Smooth muscle cell (in vitro differentiated cells): Measurements from ENCODE around the gene ESYT2. TPM values are rescaled to one million over a fixed set of nuclear protein-coding genes. Genes with fewer than 3 reads are reported as not detected.

Experiments
- DNase-seq: peaks from one replicate; lab custom pipeline; 2025; ENCODE audit not compliant: unreplicated experiment; lab: John Stamatoyannopoulos, UW
- H2AFZ ChIP-seq: fragments of 200-600 bp; sonication (generic); 2 replicates; pipeline ENCODE4 v1.6.0; 2016; ENCODE audit warnings: antibody characterized with exemption, low read depth, mild to moderate bottlenecking
- H3F3A ChIP-seq: fragments of 200-600 bp; sonication (generic); 2 replicates; pipeline ENCODE4 v1.6.0; 2017; ENCODE audit warnings: antibody characterized with exemption, low read depth
- H3K27ac ChIP-seq: fragments of 200-600 bp; sonication (generic); 2 replicates; pipeline ENCODE4 v1.5.1; 2016; ENCODE audit warnings: low read depth, mild to moderate bottlenecking
- H3K27me3 ChIP-seq: fragments of 200-600 bp; sonication (generic); 2 replicates; pipeline ENCODE4 v1.6.1; 2016; ENCODE audit warnings: low read depth, mild to moderate bottlenecking
- H3K36me3 ChIP-seq: fragments of 200-600 bp; sonication (generic); 2 replicates; pipeline ENCODE4 v1.5.1; 2016; ENCODE audit warnings: low read depth
- H3K4me1 ChIP-seq: fragments of 200-600 bp; sonication (generic); 2 replicates; pipeline ENCODE4 v1.5.1; 2016; ENCODE audit warnings: low read depth
- H3K4me2 ChIP-seq: fragments of 200-600 bp; sonication (generic); 2 replicates; pipeline ENCODE4 v1.6.0; 2016; ENCODE audit warnings: mild to moderate bottlenecking
- H3K4me3 ChIP-seq: fragments of 200-600 bp; sonication (generic); 2 replicates; pipeline ENCODE4 v1.5.1; 2016; ENCODE audit warnings: mild to moderate bottlenecking
- H3K79me2 ChIP-seq: fragments of 200-600 bp; sonication (generic); 2 replicates; pipeline ENCODE4 v1.6.0; 2016; ENCODE audit warnings: low read depth, mild to moderate bottlenecking
- H3K9ac ChIP-seq: fragments of 200-600 bp; sonication (generic); 2 replicates; pipeline ENCODE4 v1.6.0; 2016; ENCODE audit warnings: low read depth
- H3K9me3 ChIP-seq: fragments of 200-600 bp; sonication (generic); replicated peaks from 2 replicates; pipeline ENCODE4 v1.5.1; 2016; ENCODE audit warnings: low read depth
- H4K20me1 ChIP-seq: fragments of 200-600 bp; sonication (generic); 2 replicates; pipeline ENCODE4 v1.6.0; 2016; ENCODE audit warnings: low read depth
- CTCF ChIP-seq: fragments of 200-600 bp; sonication (generic); IDR thresholded peaks from 2 replicates; pipeline ENCODE4 v1.5.1; 2017; ENCODE audit warnings: borderline replicate concordance, mild to moderate bottlenecking, antibody characterized with exemption; ENCODE audit not compliant: insufficient read depth, poor library complexity, severe bottlenecking
- WGBS: methylation state at CpG from one replicate; pipeline ENCODE4 v1.1.7; 2016; ENCODE audit warnings: low lambda C conversion rate; 5-methylcytosine and 5-hydroxymethylcytosine counted together
- polyA plus RNA-seq: library from polyadenylated mRNA; unstranded; fragments of >200 nt; fragmentation: Nextera tagmentation; extraction: Ambion mirVana; gene quantifications from 2 replicates; pipeline ENCODE4 v1.2.1, GENCODE V29; 2016
- total RNA-seq: library from RNA; depleted of rRNA; stranded (reverse); fragments of >200 nt; gene quantifications from 2 replicates; pipeline ENCODE4 v1.2.3, GENCODE V29; 2014

Gene ESYT2
- total and polyA plus RNA-seq, 2 experiments from 2014 or later, result 27.9 to 69.4 TPM

- peaks cover 6% of the 10 kb centered on the region for H3F3A ChIP-seq
- H3K27me3 ChIP-seq, result no peaks in the 10 kb centered on the region
- no peaks in the 10 kb centered on the region for H3K4me1 ChIP-seq
- H3K4me3 ChIP-seq, result no peak overlapping the region
- H3K36me3 ChIP-seq, result peaks cover 12% of the 10 kb centered on the region
- no peak for TF ChIP-seq CTCF
- no peak for DNase-seq
- H3K9ac ChIP-seq, result no peak overlapping the region
- H2AFZ ChIP-seq, result no peak overlapping the region
- 97% methylated on average over 9 of the region's 9 CpGs for WGBS
- H4K20me1 ChIP-seq, result no peaks in the 10 kb centered on the region
- H3K79me2 ChIP-seq, result no peaks in the 10 kb centered on the region
- H3K4me2 ChIP-seq, result no peak overlapping the region
- no peak overlapping the region for H3K27ac ChIP-seq
- H3K9me3 ChIP-seq, result no peaks in the 10 kb centered on the region
Observed at GRCh38 chr7:158746957-158747356, 82.4 kb downstream of the ESYT2 start.

GRCh38 chr7:158745057-158745715, 84.1 kb downstream of the ESYT2 start:
- H3K4me3 ChIP-seq, result no peak overlapping the region
- no peaks in the 10 kb centered on the region for H3K4me1 ChIP-seq
- H3K27me3 ChIP-seq, result no peaks in the 10 kb centered on the region
- TF ChIP-seq CTCF, result no peak
- H3K27ac ChIP-seq, result no peak overlapping the region
- 86% methylated on average over 10 of the region's 10 CpGs for WGBS
- H3F3A ChIP-seq, result peaks cover 11% of the 10 kb centered on the region
- H3K36me3 ChIP-seq, result peaks cover 12% of the 10 kb centered on the region
- no peak overlapping the region for H3K9ac ChIP-seq
- H4K20me1 ChIP-seq, result no peaks in the 10 kb centered on the region
- no peaks in the 10 kb centered on the region for H3K79me2 ChIP-seq
- DNase-seq, result no peak
- no peaks in the 10 kb centered on the region for H3K9me3 ChIP-seq
- H3K4me2 ChIP-seq, result no peak overlapping the region
- H2AFZ ChIP-seq, result no peak overlapping the region

DNA sequence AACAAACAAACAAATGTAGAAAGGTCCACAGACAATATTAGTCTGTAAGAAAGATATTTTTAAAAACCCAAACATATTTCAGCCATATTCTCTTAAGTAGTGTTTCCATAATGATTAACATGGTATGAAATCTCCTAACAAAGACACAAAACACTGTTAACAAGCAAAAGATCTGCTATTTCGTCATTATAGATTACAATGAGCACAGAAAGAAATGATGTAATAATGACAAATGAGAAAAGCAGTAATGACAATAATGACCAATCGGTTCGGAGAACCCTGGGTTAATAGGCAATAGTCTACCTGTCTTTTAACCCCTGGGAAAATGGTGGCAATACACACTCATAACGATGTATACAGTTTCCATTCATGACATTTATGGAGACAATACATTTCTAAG, 85.2 kb downstream of the ESYT2 start:
- DNase-seq, result no peak
- H3K79me2 ChIP-seq, result no peaks in the 10 kb centered on the region
- TF ChIP-seq CTCF, result no peak
- H4K20me1 ChIP-seq, result no peaks in the 10 kb centered on the region
- peaks cover 11% of the 10 kb centered on the region for H3F3A ChIP-seq
- no peak overlapping the region for H3K27ac ChIP-seq
- H3K4me2 ChIP-seq, result no peak overlapping the region
- H3K27me3 ChIP-seq, result no peaks in the 10 kb centered on the region
- peaks cover 12% of the 10 kb centered on the region for H3K36me3 ChIP-seq
- no peak overlapping the region for H2AFZ ChIP-seq
- WGBS, result over 99% methylated on average over 4 of the region's 4 CpGs
- no peak overlapping the region for H3K4me3 ChIP-seq
- H3K9ac ChIP-seq, result no peak overlapping the region
- H3K9me3 ChIP-seq, result no peaks in the 10 kb centered on the region
- no peaks in the 10 kb centered on the region for H3K4me1 ChIP-seq

- no peaks in the 10 kb centered on the region for H3K4me1 ChIP-seq
- TF ChIP-seq CTCF, result no peak
- H3K4me2 ChIP-seq, result no peak overlapping the region
- H3K9me3 ChIP-seq, result no peaks in the 10 kb centered on the region
- DNase-seq, result no peak
- peaks cover 12% of the 10 kb centered on the region for H3K36me3 ChIP-seq
- peaks cover 11% of the 10 kb centered on the region for H3F3A ChIP-seq
- H4K20me1 ChIP-seq, result no peaks in the 10 kb centered on the region
- no peak overlapping the region for H3K9ac ChIP-seq
- 95% methylated on average over 17 of the region's 17 CpGs for WGBS
- H2AFZ ChIP-seq, result no peak overlapping the region
- H3K27me3 ChIP-seq, result no peaks in the 10 kb centered on the region
- no peak overlapping the region for H3K4me3 ChIP-seq
- H3K27ac ChIP-seq, result no peak overlapping the region
- no peaks in the 10 kb centered on the region for H3K79me2 ChIP-seq
Observed at GRCh38 chr7:158743219-158743618, 86.1 kb downstream of the ESYT2 start.
